HCT116 (cell line): Measurements from ENCODE around the gene SNTG2. TPM values are rescaled to one million over a fixed set of nuclear protein-coding genes. Genes with fewer than 3 reads are reported as not detected.

ENCODE experiments used
- ATAC-seq: fragments of 200-7000 bp; cut with Tn5 transposase; 2 replicates; pipeline ENCODE4 v1.9.1; 2020; ENCODE audit warnings: mild to moderate bottlenecking, moderate library complexity
- BruUV-seq: library from RNA; stranded (reverse); fragments of 400-500 nt; replicated peaks from 2 replicates; lab custom pipeline; 2021; lab: Mats Ljungman, UMichigan
- CTCF ChIA-PET: fragments of 300-600 bp; sonication (Branson Sonifier 250); formaldehyde crosslinking; loops from one replicate; lab custom pipeline; 2021; ENCODE audit warnings: antibody characterized with exemption; lab: Charles Lee
- POLR2A ChIA-PET: fragments of 300-600, 350-600 bp; sonication (Branson Sonifier 250); formaldehyde crosslinking; loops from one replicate; lab custom pipeline; 2021; ENCODE audit warnings: antibody characterized with exemption; lab: Charles Lee
- RAD21 ChIA-PET, 2 experiments: fragments of 300-600 bp; sonication (Branson Sonifier 250); formaldehyde crosslinking; loops; one replicate each; lab custom pipeline; 2023; ENCODE audit warnings: low total read pairs in 2 of 2; ENCODE audit not compliant: uncharacterized antibody in 2 of 2, unreplicated experiment in 2 of 2, low non-redundant PET in 1 of 2; lab: Charles Lee
- DNase-seq: peaks from one replicate; pipeline ENCODE4 v3.0.0-alpha.2; 2010; ENCODE audit warnings: low read depth, low spot score
- H2AFZ ChIP-seq: fragments of 200-600 bp; shearing (Covaris generic), sonication (generic); 2 replicates; pipeline ENCODE4 v1.6.1; 2017; ENCODE audit warnings: low read depth, mixed run types, mixed read lengths, antibody characterized with exemption, low read length; ENCODE audit not compliant: poor library complexity, severe bottlenecking
- H3K27ac ChIP-seq: 2 replicates; pipeline ENCODE4 v1.5.1; 2012; ENCODE audit warnings: low read depth, low read length
- H3K27me3 ChIP-seq: fragments of 200-600 bp; sonication (generic); 2 replicates; pipeline ENCODE4 v1.6.1; 2016; ENCODE audit warnings: mixed run types, low read length, mixed read lengths; ENCODE audit not compliant: insufficient read depth
- H3K36me3 ChIP-seq, 2 experiments: fragments of 200-500 bp in 1 of 2; fragments of 200-600 bp in 1 of 2; sonication (Bioruptor generic) in 1 of 2; sonication (generic) in 1 of 2; 2 replicates each; pipeline versions ENCODE4 v1.5.1 to v1.6.1; 2014 to 2016; ENCODE audit warnings: low read length in 2 of 2, inconsistent platforms in 1 of 2, mixed read lengths in 1 of 2, mixed run types in 1 of 2; ENCODE audit not compliant: insufficient read depth in 2 of 2, control insufficient read depth in 1 of 2
- H3K4me1 ChIP-seq, 2 experiments: fragments of 200-600 bp in 1 of 2; sonication (generic) in 1 of 2; 2 replicates each; pipeline versions ENCODE4 v1.5.1 to v1.6.1; 2012 to 2017; ENCODE audit warnings: low read length in 2 of 2, inconsistent platforms in 1 of 2, mild to moderate bottlenecking in 1 of 2, mixed read lengths in 1 of 2, mixed run types in 1 of 2, moderate library complexity in 1 of 2; ENCODE audit not compliant: insufficient read depth in 2 of 2, control insufficient read depth in 1 of 2
- H3K4me2 ChIP-seq: fragments of 200-600 bp; sonication (generic); 2 replicates; pipeline ENCODE4 v1.6.1; 2017; ENCODE audit warnings: mixed run types, low read length, mixed read lengths
- H3K4me3 ChIP-seq, 2 experiments: fragments of 200-600 bp in 1 of 2; sonication (generic) in 1 of 2; replicated peaks in 1 of 2; 2 replicates each; pipeline ENCODE4 v1.5.1; 2011 to 2016; ENCODE audit warnings: low read length in 2 of 2, control low read depth in 1 of 2, low read depth in 1 of 2, mild to moderate bottlenecking in 1 of 2, mixed read lengths in 1 of 2, mixed run types in 1 of 2
- H3K79me2 ChIP-seq: fragments of 200-600 bp; sonication (generic); 2 replicates; pipeline ENCODE4 v1.6.1; 2017; ENCODE audit warnings: mild to moderate bottlenecking, mixed run types, low read length, moderate library complexity, mixed read lengths; ENCODE audit not compliant: insufficient read depth
- H3K9ac ChIP-seq: fragments of 200-600 bp; sonication (generic); 2 replicates; pipeline ENCODE4 v1.6.1; 2016; ENCODE audit warnings: low read length, mixed read lengths
- H3K9me2 ChIP-seq: fragments of 200-600 bp; sonication (generic), shearing (Covaris generic); 2 replicates; pipeline ENCODE4 v1.6.1; 2017; ENCODE audit warnings: mixed run types, mild to moderate bottlenecking, moderate library complexity; ENCODE audit not compliant: insufficient read depth
- H3K9me3 ChIP-seq, 2 experiments: fragments of 200-500 bp in 1 of 2; fragments of 200-600 bp in 1 of 2; sonication (Bioruptor generic) in 1 of 2; sonication (generic) in 1 of 2; 2 replicates each; pipeline ENCODE4 v1.6.1; 2014 to 2017; ENCODE audit warnings: low read length in 2 of 2, mixed read lengths in 2 of 2, inconsistent platforms in 1 of 2, low read depth in 1 of 2, mild to moderate bottlenecking in 1 of 2, mixed run types in 1 of 2, moderate library complexity in 1 of 2; ENCODE audit not compliant: control insufficient read depth in 1 of 2, insufficient read depth in 1 of 2
- H4K20me1 ChIP-seq: fragments of 200-600 bp; sonication (generic), shearing (Covaris generic); 2 replicates; pipeline ENCODE4 v1.6.1; 2017; ENCODE audit warnings: mixed run types, mild to moderate bottlenecking, moderate library complexity; ENCODE audit not compliant: insufficient read depth
- CEBPB ChIP-seq: IDR thresholded peaks from 2 replicates; pipeline ENCODE4 v1.6.1; 2012; ENCODE audit warnings: low read depth
- CTCF ChIP-seq, 3 experiments: fragments of 200-600 bp in 1 of 3; sonication (generic) in 1 of 3; IDR thresholded peaks in 2 of 3; conservative IDR thresholded peaks in 1 of 3; 2 replicates each; pipeline ENCODE4 v1.5.1; 2012 to 2017; ENCODE audit warnings: low read depth in 2 of 3, low read length in 2 of 3, antibody characterized with exemption in 1 of 3, borderline replicate concordance in 1 of 3, control low read depth in 1 of 3, mild to moderate bottlenecking in 1 of 3, mixed read lengths in 1 of 3, mixed run types in 1 of 3, moderate library complexity in 1 of 3; ENCODE audit not compliant: insufficient read depth in 1 of 3
- ELF1 ChIP-seq: IDR thresholded peaks from 2 replicates; pipeline ENCODE4 v1.6.1; 2012; ENCODE audit warnings: low read depth, borderline replicate concordance
- FOSL1 ChIP-seq: IDR thresholded peaks from 2 replicates; pipeline ENCODE4 v1.6.1; 2012; ENCODE audit warnings: low read depth
- SRF ChIP-seq: IDR thresholded peaks from 2 replicates; pipeline ENCODE4 v1.6.1; 2012; ENCODE audit warnings: low read depth
- TCF7L2 ChIP-seq: IDR thresholded peaks from 2 replicates; pipeline ENCODE4 v1.7.0; 2011; ENCODE audit warnings: borderline replicate concordance, inconsistent platforms; ENCODE audit not compliant: insufficient read depth, insufficient read length; ENCODE audit errors: extremely low read depth
- YY1 ChIP-seq: IDR thresholded peaks from 2 replicates; pipeline ENCODE4 v1.6.1; 2011; ENCODE audit warnings: low read length, low read depth, moderate library complexity, mild to moderate bottlenecking; ENCODE audit not compliant: insufficient replicate concordance; ENCODE audit errors: extremely low read depth
- intact Hi-C: fragments of 100-400 bp; cut with micrococcal nuclease; formaldehyde crosslinking; loops from 2 replicates; pipeline ENCODE4 v1.10.0; 2022
- total RNA-seq: library from RNA; stranded (reverse); gene quantifications from one replicate; pipeline ENCODE4 v1.2.1, GENCODE V29; 2021; ENCODE audit not compliant: unreplicated experiment

SNTG2 gene
- total RNA-seq, 1 experiment from 2014 or later: not detected

- TF ChIP-seq TCF7L2 (no peak), FOSL1 (no peak), YY1 (no peak), CEBPB (no peak)
- no peaks in the 10 kb centered on the region for H3K9me3 ChIP-seq
- ChIA-PET RAD21 (no interaction called here), POLR2A (no interaction called here), CTCF (no interaction called here)
- no peaks in the 10 kb centered on the region for H3K79me2 ChIP-seq
- BruUV-seq: no TSS peak
- no peak overlapping the region for H3K4me2 ChIP-seq
- DNase-seq: no peak
- no peak overlapping the region for H3K9ac ChIP-seq
- H3K4me3 ChIP-seq: no peak overlapping the region
- ATAC-seq: no peak
- no peak overlapping the region for H3K27ac ChIP-seq
- H2AFZ ChIP-seq: no peak overlapping the region
- no peaks in the 10 kb centered on the region for H3K4me1 ChIP-seq
- no peaks in the 10 kb centered on the region for H3K36me3 ChIP-seq
- intact Hi-C loops: no loop called here
- no peaks in the 10 kb centered on the region for H3K9me2 ChIP-seq
- H4K20me1 ChIP-seq: no peaks in the 10 kb centered on the region
- peaks cover 22% of the 10 kb centered on the region for H3K27me3 ChIP-seq
Observed at GRCh38 chr2:964562-964961, 13.9 kb downstream of the SNTG2 start.

- TF ChIP-seq SRF (no peak), ELF1 (no peak), CTCF (IDR thresholded peaks at IDR 0.05 in 2 of 3, conservative IDR thresholded peaks at IDR 0.05 in 1 of 3; ENCODE audit: borderline replicate concordance in 1 of 3, insufficient read depth in 1 of 3, low read depth in 2 of 3, low read length in 2 of 3) (no peak), FOSL1 (no peak)
- ChIA-PET RAD21 (no interaction called here), POLR2A (no interaction called here), CTCF (no interaction called here)
- DNase-seq (no peak), ATAC-seq (no peak)
- Histone ChIP-seq H3K4me1 (no peaks in the 10 kb centered on the region), H3K9me2 (no peaks in the 10 kb centered on the region), H4K20me1 (no peaks in the 10 kb centered on the region), H3K9me3 (no peaks in the 10 kb centered on the region), H3K4me3 (no peak overlapping the region), H3K27ac (no peak overlapping the region), H3K79me2 (no peaks in the 10 kb centered on the region), H3K27me3 (peaks cover 21% of the 10 kb centered on the region), H2AFZ (no peak overlapping the region), H3K36me3 (no peaks in the 10 kb centered on the region), H3K4me2 (no peak overlapping the region), H3K9ac (no peak overlapping the region)
- BruUV-seq: no TSS peak
- intact Hi-C loops: no loop called here
Observed at GRCh38 chr2:965640-966147, 15.0 kb downstream of the SNTG2 start.
